Measurements from ENCODE around the gene CDK14.

- TF ChIP-seq CTCF (conservative IDR thresholded peaks at IDR 0.05), result no peak
- no peak for TF ChIP-seq EZH2 (IDR thresholded peaks at IDR 0.05; ENCODE audit: low read depth)
These were observed 653.5 kb downstream of the CDK14 start for GRCh38 chr7:91249506-91250233.
